Central memory CD4-positive, alpha-beta T cell (primary cell): Measurements from ENCODE around the gene MAN2C1.
"Not testable (repeated sequence)": the region's sequence is repeated elsewhere in the genome, so short reads cannot be mapped to it uniquely, and the experiment has no call there.

Experiments
- DNase-seq: peaks from one replicate; pipeline ENCODE4 v3.0.0; 2022

MAN2C1 gene

DNA sequence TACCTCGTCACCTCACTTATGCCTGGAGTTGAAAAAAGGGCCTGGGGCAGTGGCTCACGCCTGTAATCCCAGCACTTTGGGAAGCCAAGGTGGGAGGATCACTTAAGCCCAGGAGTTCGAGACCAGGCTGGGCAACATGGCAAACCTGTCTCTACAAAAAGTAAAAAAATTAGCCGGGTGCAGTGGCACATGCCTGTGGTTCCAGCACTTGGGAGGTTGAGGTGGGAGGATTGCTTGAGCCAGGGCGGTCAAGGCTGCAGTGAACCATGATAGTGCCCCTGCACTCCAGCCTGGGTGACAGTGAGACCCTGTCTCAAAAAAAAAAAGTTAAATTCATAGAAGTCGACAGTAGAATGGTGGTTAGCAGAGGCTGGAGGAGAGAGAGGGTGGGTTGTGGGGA lies 26.2 kb downstream of the MAN2C1 start:
- DNase-seq = no peak

DNA sequence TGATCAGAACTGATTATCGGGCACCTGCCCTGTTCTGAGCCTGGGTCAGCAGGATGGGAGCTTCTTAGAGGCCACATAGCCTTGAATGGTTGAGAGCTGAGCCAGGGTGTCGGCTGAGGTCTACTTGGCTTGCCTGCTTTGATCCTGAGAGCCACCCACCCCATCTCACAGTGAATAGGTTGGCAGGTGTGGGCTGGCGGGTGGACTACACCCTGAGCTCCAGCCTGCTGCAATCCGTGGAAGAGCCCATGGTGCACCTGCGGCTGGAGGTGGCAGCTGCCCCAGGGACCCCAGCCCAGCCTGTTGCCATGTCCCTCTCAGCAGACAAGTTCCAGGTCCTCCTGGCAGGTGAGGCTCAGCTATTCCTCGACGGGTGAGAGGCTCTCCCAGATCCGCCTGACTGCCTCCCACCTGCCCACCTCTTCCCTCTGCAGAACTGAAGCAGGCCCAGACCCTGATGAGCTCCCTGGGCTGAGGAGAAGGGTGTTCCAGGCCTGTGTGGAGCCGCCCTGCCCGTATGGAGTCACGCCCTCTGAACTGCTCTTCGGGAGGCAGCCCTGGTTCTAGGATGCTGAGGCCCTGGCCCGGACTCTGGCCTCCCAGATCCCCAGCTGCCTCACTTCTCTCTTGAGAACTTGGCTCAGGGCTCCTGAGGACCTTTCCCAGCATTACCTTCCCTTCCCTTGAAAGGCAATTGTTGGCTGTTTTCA lies 28.7 kb downstream of the MAN2C1 start:
- DNase-seq = no peak

DNA sequence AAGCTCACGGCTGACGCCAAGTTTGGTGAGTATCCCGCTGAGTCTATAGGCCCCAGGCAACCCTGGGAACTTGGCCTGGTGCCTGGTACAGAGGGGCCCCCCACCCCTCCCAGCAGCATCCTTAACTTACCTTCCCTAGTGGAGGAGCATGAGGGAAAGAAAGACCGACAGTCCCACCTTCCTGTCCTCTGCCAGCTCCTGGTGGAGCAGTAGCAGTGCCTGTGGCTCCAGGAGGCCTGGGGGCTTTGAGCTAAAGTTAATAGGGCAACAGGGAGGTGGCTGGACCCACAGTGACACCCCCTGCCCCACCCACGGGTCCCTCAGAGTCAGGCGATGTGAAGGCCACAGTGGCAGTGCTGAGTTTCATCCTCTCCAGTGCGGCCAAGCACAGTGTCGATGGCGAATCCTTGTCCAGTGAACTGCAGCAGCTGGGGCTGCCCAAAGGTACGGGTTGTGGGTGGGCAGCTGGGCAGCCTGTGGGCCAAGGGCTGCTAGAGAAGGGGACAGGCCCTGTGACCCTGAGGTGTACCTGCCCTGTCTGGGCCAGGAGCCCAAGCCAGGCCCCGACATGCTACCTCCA lies 29.7 kb downstream of the MAN2C1 start:
- no peak for DNase-seq

DNA sequence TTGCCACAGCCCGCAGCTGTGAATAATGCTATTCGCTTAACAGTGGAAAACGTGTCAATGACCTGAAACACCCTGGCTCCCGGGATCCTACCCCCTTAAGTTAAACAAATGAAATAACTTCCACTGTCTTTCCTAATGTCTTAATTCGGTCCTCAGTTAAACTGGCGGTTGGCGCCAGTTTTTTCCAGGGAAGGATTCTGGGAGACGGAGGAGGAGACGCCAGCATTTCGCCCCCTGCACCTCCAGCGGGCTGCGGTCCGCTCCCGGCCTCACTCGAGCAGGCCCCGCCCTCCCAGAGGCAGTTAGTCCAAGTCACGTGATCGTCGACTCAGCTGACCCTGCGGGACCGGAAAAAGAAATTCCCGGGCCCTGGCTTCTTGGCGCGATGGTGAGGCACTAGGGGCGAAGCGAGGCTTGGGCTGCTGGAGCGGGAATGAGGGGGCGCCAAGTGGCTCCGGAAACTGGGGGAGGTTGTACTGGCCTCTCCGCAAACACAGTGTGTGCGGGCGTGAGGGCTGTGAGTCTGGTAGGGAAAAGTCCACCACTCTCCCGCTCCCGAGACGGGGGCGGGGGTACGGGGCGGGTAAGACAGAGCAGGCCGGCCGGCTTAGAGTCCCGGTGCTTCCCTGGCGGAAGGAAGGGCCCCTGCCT lies 32.6 kb downstream of the MAN2C1 start, which contains the start of gene COMMD4:
Gene COMMD4, plus strand, starts transcription at position 359 of the 651 bp plus-strand sequence. Its CDS starts 27 bp downstream, at position 386.
- DNase-seq = peak; percentile 59

DNA sequence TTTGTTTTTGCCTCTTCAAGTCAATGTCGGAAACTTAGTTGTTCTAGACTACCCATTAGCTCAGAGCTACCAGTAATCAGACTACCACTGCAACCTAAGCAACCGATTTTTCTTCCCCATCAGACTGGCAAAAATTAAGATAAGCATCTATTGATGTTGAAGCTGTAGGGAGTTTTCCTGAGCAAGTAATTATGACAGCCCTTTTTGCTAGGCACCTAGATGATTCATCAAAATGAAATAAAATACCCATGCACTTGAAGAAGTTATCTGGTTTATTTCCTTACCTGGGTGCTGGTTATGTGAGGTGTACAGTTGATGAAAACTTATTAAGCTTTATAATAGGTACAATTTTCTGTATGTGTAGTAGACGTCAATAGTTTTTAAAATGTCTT lies 33.1 kb downstream of the MAN2C1 start:
- DNase-seq = no peak

DNA sequence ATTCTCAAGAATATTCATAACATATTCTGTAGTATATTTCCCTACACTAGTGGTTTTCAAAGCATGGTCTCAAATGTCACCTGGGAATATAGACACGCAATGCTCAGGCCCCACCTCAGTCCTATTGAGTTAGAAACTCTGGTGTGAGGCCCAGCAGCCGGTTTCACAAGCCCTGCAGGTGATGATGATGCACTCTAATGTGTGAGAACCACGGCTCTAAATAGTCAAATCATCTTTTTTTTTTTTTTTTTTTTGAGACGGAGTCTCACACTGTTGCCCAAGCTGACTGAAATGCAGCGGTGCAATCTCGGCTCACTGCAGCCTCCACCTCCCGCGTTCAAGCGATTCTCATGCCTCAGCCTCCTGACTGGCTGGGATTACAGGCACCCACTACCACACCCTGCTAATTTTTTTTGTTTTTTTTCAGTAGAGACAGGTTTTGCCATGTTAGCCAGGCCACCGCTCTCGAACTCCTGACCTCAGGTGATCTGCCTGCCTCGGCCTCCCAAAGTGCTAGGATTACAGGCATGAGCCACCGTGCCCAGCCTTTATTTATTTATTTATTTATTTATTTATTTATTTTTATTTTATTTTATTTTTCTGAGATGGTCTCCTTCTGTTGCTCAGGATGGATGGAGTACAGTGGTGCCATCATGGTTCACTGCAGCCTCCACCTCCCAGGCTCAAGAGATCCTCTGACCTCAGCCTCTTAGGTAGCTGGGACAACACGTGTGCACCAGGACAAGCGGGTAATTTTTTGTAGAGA lies 34.6 kb downstream of the MAN2C1 start:
- not testable (repeated sequence) for DNase-seq

DNA sequence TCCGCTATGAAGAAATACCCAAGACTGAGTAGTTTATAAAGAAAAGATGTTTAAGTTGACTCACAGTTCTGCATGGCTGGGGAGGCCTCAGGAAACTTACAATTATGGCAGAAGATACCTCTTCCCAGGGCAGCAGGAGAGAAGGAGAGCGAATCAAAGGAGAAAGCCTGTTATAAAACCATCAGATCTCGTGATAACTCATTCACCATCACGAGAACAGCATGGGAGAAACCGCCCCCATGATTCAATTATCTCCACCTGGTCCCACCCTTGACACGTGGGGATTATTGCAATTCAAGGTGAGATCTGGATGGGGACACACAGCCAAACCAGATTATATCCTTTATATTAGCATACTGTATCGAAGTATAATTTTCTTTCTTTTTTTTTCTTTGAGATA lies 36.3 kb downstream of the MAN2C1 start:
- DNase-seq = not testable (repeated sequence)

DNA sequence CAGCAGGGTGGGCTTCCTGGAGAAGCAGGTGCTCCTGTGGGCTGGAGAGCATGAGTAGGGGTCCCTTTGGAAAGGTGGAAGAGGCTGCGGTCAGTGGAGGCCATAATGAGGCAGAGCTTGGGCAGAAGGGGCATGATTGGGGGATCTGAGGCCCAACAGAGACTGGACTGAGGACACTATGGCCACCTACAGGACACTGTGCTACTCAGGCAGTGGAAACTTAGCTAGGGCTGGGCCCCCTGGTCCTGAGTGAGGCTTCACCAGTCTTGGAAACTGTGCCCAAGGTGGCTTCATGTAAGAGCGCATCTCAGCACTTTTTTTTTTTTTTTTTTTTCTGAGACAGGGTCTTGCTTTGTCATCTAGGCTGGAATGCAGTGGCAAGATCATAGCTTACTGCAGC lies 38.8 kb downstream of the MAN2C1 start:
- DNase-seq = no peak

DNA sequence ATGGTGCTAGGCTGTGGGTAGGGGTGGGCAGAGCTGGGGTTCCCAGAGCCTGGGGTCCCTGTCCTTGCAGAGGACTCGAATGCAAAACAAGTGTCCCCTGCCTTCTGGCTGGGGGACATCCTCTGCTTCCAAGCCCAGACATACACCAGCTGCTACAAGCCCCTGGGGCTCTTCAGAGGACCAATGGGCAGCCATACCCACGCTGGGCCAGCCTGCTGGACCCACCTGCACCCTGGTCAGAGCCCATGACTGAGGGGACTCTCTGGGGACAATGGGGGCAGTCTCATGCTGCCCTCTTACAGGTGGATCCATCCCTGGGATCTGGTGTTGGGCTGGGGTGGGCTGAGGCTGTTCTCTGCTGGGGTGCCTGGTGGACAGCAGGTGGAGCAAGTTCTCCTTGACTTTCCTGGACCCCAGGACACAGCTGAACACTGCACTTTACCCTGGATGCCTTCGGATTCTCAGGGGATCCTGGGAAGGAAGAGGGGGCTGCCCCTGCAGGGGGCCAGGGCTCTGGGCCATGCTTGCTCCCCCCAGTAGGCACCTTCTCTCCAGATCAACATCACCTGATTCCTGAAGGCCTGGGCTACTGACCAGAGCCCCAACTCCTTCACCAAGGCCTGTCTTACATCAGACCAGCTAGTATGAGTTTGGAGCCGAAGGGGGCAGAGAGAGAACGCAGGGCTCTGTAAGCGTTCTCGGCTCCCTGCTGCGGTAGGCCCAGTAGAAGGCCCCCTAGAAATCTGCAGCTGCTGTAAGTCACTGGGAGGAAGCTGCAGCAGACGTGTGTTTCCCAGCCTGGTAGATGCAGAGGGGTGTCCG lies 39.7 kb downstream of the MAN2C1 start:
- no peak for DNase-seq

DNA sequence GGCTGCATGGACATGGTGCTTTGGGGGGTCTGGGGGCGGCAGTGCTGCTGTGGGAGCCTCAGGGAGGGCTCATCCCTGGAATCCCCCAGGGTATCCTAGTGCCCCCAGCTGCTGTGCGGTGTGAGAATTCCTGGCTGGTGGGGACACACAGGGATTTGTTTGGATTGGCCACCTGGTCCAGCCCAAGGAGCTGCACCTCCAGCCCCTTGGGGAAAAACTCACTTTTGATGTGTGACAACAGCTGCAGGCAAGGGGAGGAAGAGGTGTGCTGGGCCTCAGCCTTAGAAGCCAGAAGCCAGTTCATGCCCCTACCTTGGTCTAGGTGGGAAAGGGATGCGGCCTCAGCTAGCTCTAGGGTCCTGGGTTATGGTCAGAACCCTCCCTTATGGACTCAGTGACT lies 40.9 kb downstream of the MAN2C1 start:
- DNase-seq = no peak

DNA sequence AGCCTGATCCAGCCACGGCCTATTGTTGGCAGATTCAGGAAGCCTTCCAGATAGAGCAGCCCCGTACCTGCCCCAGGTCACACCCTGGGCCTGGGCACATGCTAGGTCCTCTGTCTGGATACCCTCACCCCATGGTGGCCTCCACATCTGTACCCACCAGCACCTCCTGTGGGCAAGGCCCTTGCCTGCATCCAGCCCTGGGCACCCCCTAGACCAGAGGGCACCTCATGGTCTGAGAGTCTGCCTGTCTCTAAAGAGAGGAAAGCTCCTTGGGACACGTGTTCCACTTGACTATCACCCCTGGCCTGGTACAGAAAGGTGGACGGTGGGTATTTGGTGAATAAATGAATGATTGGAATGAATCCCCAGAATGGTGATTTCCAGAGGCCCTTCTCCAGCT lies 41.4 kb downstream of the MAN2C1 start:
- DNase-seq = no peak

DNA sequence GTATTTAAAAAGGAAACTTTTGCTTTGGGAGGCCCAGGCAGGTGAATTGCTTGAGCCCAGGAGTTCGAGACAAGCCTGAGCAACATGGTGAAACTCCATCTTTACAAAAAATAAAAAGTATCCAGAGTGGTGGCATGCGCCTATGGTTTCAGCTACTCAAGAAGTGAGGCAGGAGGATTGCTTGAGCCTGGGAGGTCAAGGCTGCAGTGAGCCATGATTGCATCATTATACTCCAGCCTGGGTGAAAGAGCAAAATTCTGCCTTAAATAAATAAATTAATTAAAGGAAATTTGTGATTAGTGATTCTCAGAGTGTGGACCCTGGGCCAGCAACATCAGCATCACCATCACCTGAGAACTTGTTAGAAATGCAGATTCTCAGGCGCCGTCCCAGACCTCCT lies 42.5 kb downstream of the MAN2C1 start:
- DNase-seq = no peak

DNA sequence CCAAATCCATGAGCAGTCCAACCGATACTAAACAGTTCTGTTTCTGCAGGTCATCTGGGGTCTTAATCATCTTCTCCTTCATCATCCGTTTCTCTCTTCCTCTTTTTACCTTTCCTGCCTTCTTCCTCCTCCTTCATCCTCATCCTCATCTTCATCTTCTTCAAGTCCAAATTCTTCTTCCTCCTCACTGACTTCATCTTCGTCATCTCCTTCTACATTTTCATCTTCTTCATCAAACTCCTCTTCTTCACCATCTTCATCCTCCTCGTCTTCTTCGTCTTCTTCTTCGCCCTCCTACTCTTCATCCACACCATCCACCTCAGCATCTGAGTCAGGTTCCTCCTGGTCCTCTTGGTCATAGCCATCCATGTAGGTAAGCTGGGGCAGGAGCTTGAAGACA lies 46.7 kb downstream of the MAN2C1 start:
- DNase-seq = no peak

DNA sequence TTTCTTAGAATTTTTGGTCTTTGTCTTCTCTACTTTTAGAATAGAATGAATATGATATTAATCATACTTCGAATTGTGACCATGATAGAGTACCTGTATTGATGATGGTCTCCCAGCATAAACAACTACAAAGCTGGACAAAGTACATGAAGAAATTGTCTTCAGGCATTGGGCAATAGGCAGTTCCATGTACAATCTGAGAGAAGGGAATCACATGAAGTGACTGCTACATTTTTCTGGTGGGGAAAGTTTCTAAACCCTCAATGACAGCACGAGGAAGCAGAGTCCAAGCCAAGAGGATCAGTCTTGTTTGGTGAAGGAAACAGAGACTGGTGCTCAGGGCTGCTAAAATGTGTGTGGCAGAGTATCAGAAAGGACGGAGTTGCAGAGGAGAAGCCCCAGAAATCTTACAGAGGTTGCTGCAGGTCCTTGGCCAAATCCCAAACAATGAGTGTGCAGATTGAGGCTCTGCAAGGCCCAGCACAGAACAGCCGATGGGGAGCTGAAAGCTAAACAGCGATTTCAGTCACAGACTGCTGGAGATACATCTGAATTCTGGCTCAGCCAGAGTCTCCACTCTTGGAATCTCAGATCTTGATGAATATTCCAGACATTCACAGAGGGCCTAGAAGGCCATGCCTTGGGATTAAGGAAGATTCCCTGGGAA lies 49.0 kb downstream of the MAN2C1 start:
- not testable (repeated sequence) for DNase-seq

DNA sequence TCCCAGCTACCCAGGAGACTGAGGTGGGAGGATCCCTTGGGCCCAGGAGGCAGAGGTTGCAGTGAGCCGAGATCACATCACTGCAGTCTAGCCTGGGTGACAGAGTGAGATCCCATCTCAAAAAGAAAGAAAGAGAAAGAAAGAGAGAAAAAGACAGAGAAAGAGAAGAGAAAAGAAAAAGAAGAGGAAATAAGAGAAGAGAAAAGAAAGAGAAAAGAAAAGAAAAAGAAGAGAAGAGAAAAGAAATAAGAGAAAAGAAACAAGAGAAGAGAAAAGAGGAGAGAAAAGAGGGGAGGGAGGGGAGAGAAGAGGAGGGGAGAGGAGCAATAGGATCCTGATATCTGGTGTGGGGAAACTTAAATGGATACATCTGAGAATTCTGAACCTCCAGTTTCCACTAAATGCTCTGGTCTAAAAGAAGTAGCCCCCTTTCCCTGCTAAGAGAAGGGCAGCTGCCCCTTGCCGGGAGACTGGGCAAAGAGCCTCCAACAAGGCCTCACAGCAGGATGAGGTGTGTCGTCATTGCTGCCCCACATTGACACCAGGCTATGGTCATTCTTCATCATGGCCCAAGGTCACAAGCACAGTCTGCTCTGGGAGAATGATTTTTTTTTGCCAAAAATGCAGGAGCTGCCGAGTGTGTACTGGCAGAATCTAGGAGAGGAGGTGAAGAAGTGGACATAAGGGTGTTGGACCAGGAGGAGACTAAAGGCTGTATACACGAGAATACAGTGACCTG lies 53.7 kb downstream of the MAN2C1 start:
- no peak for DNase-seq

DNA sequence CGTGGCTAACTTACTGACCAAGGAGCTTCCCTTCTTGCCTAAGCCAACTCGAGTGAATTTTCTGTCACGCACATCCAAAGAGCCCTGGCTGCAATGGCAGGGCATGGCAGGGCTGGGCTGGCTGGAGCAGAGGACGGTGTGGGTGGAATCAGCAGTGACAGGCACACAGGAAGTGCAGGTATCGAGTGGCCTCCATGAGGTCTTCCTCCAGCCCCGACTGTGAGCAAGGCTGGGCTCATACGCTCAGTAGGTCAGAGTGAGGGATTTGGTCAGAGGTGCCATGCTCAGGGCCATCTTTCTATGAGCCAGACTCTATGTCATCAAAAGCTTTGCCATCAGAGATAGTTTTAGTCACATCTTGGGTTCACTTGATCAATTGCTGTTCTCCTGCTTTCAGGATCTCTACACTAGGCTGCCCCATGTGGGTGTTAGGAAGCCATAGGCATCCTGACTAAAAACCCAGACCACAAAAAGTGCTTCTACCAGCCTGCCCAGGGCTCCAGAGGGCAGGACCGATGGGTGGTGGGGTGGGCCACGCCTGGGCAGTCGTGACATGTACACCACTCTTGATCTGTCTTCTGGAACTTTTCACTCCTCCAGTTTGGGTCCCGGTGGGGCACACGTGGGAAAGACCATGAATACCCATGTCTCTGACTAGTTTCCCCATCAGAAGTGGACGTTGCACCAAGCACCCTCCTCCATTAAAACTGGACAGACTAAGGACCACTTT lies 55.1 kb downstream of the MAN2C1 start:
- DNase-seq = no peak

DNA sequence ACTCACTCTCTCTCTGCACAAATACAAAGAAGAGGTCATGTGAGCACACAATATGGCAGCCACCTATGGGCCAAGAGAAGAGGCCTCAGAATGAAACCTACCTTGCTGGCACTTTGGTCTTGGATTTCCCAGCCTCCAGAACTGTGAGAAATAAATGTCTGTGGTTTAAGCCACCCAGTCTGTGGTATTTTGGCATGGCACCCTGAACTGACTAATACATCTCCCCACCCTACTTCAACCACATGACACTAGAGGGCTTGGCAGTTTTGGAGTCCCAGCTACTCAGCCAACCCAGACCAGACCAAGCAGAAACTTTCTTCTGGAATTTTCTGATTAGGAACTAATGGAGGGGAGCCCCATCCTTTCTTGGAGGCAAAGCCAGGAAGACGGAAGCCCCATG lies 55.9 kb downstream of the MAN2C1 start:
- not testable (repeated sequence) for DNase-seq

DNA sequence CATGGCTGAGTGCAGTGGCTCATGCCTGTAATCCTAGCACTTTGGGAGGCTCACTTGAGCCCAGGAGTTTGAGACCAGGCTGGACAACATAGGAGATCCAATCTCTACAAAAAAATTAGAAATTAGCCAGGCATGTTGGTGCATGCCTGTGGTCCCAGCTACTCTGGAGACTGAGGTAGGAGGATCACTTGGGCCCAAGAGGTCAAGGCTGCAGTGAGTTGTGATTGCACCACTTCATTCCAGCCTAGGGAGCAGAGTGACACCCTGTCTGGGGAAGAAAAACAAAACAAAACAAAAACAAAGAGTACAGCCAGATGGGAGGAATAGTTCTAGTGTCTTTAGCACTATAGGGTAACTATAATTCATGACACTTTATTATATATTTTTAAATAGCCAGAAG lies 58.7 kb downstream of the MAN2C1 start:
- DNase-seq = no peak

DNA sequence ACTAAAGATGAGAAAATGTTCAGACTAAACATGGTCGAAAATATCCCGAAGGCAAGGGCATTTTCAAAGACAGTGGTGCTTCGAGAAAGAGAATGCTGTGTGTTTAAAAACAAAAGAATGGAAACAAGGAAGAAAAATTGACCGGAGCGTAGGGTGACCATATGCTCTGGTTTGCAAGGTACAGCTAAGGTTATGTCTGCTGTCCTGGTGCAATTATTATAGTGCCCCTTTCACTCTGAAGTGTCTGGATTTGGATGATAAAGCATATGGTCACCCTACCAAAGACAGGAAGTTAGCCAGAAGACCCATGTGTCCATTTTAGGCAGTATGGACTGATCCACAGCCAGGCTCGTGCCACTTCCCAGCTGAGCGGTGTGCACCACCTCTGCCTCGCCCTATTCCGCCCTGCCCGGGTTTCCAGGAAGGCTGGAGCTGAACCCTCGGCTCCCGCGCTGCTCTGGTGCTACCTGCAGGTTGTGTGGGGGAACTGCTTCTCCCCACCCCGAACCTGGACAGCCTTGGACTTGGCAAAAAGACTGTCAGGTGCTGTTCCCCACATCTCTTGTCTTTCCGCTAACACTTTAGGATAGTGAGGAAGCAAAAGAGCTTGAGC lies 60.5 kb downstream of the MAN2C1 start:
- DNase-seq = no peak

DNA sequence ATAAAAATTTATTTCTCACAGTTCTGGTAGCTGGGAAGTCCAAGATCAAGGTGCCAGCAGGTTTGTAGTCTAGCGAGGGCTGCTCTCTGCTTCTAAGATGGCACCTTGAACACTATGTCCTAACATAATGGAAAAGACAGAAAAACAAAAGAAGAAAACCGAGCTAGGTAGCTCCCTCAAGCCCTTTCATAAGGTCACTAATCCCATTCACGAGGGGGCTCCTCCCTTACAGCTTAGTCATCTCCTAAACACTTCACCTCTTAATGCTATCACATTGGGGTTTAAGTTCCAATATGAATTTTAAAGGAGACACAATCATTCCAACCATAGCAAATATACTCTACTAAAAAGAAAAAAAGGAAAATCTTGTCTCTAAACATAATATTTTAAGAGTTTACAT lies 62.2 kb downstream of the MAN2C1 start:
- no peak for DNase-seq
